HG03575 (cell line): ENCODE measurements around the gene B3GNT2.

Experiments
- ATAC-seq: cut with Tn5 transposase; IDR thresholded peaks from one replicate; pipeline ENCODE4 v1.9.1; 2021; ENCODE audit not compliant: unreplicated experiment, insufficient number of reproducible peaks, low FRiP score; ENCODE audit errors: extremely low read depth

B3GNT2 gene

GRCh38 chr2:62224976-62225375 lies 29.1 kb downstream of the B3GNT2 start:
- no peak for ATAC-seq

DNA sequence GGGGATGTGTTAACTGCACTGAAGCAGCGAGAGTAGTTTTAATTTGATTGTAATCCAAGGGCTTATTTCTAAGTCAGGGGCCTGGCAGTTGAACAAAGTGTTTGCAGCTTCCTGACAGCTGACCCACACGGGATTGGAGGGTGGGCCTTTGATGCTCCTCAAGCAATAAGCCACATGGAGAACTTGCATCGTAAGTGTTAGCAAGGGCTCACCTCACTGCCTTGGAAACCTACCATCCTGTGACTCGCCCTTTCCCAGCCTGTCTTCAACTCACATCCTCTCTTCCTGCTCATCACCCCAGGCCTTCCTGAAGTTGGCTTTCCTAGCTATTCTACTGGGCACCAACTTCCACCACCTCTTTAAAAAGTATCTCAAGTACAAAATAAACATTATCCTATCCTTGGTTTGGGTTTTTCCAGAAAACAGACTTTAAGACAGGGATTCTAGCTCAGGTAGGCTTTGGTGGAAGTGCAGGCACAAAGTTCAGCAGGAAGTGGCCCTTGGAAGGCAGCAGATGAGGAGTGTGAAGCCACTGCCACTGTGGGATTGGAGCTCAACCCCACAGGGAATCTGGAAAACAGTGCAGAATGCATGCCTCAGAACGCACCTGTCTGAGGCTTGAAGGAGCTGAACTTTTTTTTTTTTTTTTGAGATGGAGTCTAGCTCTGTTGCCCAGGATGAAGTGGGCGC lies 31.6 kb downstream of the B3GNT2 start:
- no peak for ATAC-seq

GRCh38 chr2:62229082-62229605 lies 33.2 kb downstream of the B3GNT2 start:
- ATAC-seq, result no peak

DNA sequence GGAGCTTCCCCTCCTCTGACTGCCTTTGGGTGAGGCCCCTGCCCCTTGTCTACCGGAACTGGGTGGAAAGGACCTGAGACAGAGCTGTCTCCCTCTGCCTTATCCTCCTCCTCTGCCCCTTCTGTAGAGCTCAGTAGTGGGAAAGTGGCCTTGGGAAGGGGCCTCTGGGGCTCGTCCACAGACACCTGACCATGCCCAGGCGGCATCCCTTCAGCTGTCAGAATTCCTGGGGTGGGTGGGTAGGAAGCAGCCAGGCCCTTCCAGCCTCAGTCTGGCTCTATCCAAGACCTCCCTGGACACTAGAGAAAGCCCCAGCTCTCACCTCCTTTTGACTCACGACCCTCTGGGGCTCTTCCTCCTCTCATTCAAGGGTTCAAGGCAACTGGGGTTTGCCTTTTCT lies 35.6 kb downstream of the B3GNT2 start:
- no peak for ATAC-seq

- no peak for ATAC-seq
These were observed 39.1 kb downstream of the B3GNT2 start for GRCh38 chr2:62234755-62235655.

DNA sequence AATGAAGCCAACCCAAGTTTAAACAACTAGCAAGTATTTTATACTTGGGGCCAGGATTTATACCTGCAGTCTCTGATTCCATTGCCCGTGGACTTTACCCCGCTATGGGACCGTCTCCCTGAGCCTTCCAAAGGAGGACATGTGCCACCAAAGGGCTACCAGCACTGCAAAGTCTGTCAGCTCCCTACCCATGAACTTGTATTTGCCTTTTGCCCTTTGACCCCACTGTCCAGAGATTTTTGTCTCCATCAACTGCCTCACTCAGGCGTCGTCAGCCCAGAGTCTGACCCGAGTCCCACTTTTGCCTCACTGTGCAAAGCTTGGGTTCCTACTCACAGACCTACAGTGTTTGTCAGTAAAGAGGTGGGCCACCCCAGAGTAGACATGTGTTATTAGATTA lies 40.6 kb downstream of the B3GNT2 start:
- ATAC-seq, result no peak

- ATAC-seq, result no peak
These were observed 42.3 kb downstream of the B3GNT2 start for GRCh38 chr2:62238236-62238635.

GRCh38 chr2:62240546-62240945 lies 44.6 kb downstream of the B3GNT2 start:
- ATAC-seq, result no peak

- no peak for ATAC-seq
These were observed 48.1 kb downstream of the B3GNT2 start for GRCh38 chr2:62243983-62244382.

GRCh38 chr2:62248226-62248625 lies 52.3 kb downstream of the B3GNT2 start:
- ATAC-seq, result no peak

- no peak for ATAC-seq
These were observed 54.3 kb downstream of the B3GNT2 start for GRCh38 chr2:62250239-62250638.

DNA sequence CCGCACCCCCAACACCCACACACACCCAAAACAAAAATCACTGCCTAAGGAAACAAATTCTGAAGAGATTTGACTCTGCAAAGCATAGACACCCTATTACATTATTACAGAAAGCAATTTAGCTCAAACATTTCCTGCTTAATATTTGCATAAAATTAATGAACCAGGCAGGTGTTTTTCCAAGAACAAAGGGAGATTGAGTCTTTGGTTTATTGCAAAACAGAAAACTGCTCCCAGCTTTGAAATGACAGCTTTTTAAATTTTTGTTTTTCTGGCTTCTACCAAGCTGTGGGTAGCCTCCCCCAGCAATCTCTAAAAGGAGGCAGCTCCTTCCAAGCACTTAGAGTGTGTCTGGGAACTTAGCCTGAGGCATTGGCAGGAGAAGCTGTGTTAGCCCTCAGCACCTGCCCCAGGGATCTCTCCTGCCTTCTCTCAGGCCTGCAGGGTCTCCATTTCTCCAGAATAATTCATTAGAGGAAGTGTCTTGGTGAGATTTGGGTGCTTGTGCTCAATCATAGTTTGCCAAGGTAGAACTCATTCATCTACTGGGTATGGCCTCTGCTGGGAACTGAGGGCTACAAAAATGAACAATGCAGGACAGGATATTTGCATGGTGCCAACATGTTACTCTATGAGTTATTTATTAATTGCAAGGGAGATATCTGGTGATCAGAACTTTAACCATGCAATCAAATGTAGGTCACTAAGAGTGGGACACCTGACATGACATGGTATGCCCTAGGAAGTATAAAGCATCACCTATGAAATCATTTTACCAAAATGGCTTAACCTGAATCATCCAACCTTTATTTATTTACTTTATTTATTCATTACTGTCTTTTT lies 58.7 kb downstream of the B3GNT2 start:
- no peak for ATAC-seq

- ATAC-seq, result no peak
These were observed 61.6 kb downstream of the B3GNT2 start for GRCh38 chr2:62257466-62257865.

GRCh38 chr2:62263076-62263715 lies 67.3 kb downstream of the B3GNT2 start:
- no peak for ATAC-seq

DNA sequence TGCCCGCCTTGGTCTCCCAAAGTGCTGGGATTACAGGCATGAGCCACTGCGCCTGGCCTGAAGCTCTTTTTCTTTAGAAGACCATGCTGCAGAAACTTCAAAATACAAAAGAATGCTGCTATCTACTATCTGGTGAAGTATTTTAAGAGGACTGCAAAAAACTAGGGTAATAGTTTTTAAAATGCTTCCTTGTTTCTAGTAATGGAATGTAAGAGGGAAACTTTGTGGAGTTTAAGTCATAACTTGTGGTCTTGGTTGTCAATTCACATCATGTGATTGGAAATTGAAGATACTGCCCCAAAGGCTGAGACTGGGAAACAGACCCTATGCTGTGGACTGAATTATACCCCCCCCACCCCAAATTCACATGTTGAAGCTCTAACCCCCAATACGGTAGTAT lies 68.3 kb downstream of the B3GNT2 start:
- ATAC-seq, result no peak

GRCh38 chr2:62265106-62265505 lies 69.2 kb downstream of the B3GNT2 start:
- no peak for ATAC-seq

- ATAC-seq, result no peak
These were observed 70.6 kb downstream of the B3GNT2 start for GRCh38 chr2:62266433-62267038.

DNA sequence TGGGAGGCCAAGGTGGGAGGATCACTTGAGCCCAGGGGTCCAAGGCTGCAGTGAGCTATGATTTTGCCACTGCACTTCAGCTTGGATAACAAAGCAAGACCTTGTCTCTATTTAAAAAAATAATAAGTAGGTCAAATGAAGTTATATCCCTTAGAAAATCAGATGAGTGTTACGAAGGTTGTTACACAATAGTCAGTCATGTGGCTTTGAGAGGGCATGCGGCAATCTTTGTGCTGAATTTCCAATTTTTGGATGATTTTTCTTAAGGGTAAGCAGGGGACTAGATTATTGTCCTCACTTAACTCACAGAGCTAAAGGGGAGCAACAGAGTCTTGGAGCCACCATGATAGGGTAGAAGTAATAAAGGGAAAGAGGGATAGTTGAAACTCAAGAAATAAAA lies 71.8 kb downstream of the B3GNT2 start:
- ATAC-seq, result no peak
